ENCODE measurements around the gene CRTC2.
A peak's percentile ranks its signal among the peaks of the same experiment; 100 is the strongest.

CRTC2 gene

GRCh38 chr1:153968408-153968807 is 10.0 kb upstream of the CRTC2 start:
- DNase-seq (ENCODE audit: extremely low read depth, low read depth) = no peak
- TF ChIP-seq, protein P1, sequence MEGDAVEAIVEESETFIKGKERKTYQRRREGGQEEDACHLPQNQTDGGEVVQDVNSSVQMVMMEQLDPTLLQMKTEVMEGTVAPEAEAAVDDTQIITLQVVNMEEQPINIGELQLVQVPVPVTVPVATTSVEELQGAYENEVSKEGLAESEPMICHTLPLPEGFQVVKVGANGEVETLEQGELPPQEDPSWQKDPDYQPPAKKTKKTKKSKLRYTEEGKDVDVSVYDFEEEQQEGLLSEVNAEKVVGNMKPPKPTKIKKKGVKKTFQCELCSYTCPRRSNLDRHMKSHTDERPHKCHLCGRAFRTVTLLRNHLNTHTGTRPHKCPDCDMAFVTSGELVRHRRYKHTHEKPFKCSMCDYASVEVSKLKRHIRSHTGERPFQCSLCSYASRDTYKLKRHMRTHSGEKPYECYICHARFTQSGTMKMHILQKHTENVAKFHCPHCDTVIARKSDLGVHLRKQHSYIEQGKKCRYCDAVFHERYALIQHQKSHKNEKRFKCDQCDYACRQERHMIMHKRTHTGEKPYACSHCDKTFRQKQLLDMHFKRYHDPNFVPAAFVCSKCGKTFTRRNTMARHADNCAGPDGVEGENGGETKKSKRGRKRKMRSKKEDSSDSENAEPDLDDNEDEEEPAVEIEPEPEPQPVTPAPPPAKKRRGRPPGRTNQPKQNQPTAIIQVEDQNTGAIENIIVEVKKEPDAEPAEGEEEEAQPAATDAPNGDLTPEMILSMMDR (IDR thresholded peaks at IDR 0.05; ENCODE audit: low read depth, low read length) = no peak

- TF ChIP-seq, protein P1 (IDR thresholded peaks at IDR 0.05; ENCODE audit: low read depth, low read length) = no peak
- no peak for DNase-seq (ENCODE audit: extremely low read depth, low read depth)
Measured at GRCh38 chr1:153968000-153968363, 9.6 kb upstream of the CRTC2 start.

- TF ChIP-seq, protein P1 (IDR thresholded peaks at IDR 0.05; ENCODE audit: low read depth, low read length) = peak; percentile 57
- DNase-seq (ENCODE audit: extremely low read depth, low read depth) = peak; percentile 93
Measured at GRCh38 chr1:153967107-153967999, 8.9 kb upstream of the CRTC2 start, which contains the start of gene CREB3L4. Gene CREB3L4 (plus strand): TSS chr1:153967902. CDS start chr1:153968526, 624 bp downstream.

DNA sequence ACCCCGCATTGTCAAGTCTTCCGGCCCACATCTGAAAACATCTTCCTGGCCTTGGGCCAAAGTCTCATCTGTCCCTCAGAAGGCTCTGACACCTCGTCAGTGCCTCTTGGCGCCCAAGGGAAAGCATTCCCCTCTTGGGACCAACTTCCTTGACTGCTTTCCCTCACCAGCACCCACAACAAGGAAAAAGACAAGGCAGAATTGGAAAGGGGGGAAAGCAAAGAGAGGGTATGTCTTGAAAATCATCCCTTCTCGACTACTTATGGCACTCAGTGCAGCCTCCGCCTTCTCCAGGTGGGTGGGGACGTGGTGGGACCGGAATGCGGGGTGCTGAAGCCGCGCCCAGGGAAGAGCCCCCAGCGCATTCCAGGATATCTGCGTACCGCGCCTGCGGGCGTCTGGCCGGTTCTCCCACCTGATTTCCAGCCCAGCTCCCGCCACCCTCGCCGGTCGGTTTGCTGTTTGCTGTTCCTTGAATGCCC is 5.5 kb upstream of the CRTC2 start:
- TF ChIP-seq, protein P1 (IDR thresholded peaks at IDR 0.05; ENCODE audit: low read depth, low read length) = no peak
- no peak for DNase-seq (ENCODE audit: extremely low read depth, low read depth)

GRCh38 chr1:153963030-153963849 is 4.8 kb upstream of the CRTC2 start, which contains the start of gene SLC39A1:
Gene SLC39A1 (minus strand): TSS chr1:153963537. CDS start chr1:153962715, 822 bp downstream.
- peak; percentile 89 for DNase-seq (ENCODE audit: extremely low read depth, low read depth)
- TF ChIP-seq, protein P1 (IDR thresholded peaks at IDR 0.05; ENCODE audit: low read depth, low read length) = no peak

DNA sequence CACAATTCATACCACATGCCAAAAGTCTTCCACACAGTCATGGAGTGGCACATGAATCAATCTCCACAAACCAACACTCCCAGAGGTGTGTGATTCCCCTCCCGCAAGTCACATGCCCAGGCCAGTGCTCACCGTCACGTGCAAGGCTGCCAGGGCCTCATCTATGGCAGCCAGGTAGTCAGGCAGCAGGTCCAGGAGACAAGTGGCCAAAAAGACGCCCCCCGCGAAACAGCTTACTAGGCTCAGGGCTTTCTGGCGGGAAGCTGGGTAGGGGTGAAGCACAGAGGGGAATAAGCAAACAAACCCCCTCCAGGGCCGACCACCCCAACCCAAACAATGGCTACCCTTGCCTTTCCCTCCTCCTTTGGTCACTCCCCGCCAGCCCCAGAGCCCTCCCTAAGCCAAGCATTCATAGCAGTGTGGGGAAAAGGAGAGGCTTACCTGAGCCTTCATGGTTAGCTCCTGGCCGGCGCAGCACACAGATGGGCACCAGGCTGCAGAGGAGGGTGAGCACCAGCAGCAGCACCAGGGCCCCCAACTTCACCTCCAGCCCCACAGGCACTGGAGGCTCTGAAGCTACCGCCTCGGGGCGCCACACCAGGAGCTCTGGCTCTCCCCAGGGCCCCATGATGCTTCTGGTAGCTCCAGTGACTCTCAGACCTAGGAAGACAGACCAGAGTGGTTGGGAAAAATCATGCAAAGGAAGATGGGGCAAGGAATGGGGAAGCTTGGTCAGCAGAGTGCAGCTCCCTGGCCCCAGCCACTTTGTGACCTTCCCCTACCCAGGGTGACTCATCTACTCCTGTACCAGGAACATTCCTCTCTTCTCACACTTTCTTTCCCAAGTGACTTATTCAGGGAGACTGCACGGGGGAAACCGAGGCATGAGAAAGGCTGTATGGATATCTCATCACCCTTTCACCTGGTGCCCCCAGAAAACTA is 3.9 kb upstream of the CRTC2 start:
- TF ChIP-seq, protein P1 (IDR thresholded peaks at IDR 0.05; ENCODE audit: low read depth, low read length) = no peak
- no peak for DNase-seq (ENCODE audit: extremely low read depth, low read depth)
